ENCODE measurements around the gene PLEKHD1.

GRCh38 chr14:69500736-69501135 lies 16.2 kb downstream of the PLEKHD1 start:
- TF ChIP-seq CTCF (conservative IDR thresholded peaks at IDR 0.05; ENCODE audit: low read depth, low read length), result no peak
- no peak for TF ChIP-seq EZH2phosphoT487 (IDR thresholded peaks at IDR 0.05; ENCODE audit: borderline replicate concordance, low read length)

Data from PC-3 (cell line).